Measurements from ENCODE around the gene NOTCH4.

Gene NOTCH4

GRCh38 chr6:32184084-32184640 lies 39.7 kb downstream of the NOTCH4 start, which contains the start of gene AGER:
Gene AGER, minus strand, starts transcription at chr6:32184253. Its CDS starts 31 bp downstream, at chr6:32184222.
- Histone ChIP-seq H3K36me3 (ENCODE audit: control insufficient read depth, insufficient read depth, low read length) (no peaks in the 10 kb centered on the region), H3K9me3 (ENCODE audit: control insufficient read depth, low read length) (no peaks in the 10 kb centered on the region), H3K4me1 (peaks cover 2% of the 10 kb centered on the region), H2AFZ (no peak within 1 kb of the TSS), H3K79me2 (no peaks in the 10 kb centered on the region), H3K9ac (no peak within 1 kb of the TSS), H3K4me3 (ENCODE audit: low read depth, low read length) (no peak within 1 kb of the TSS), H3K27me3 (ENCODE audit: control insufficient read depth, insufficient read depth, low read length) (no peaks in the 10 kb centered on the region), H3K4me2 (ENCODE audit: low read length) (no peak within 1 kb of the TSS), H3K27ac (peak within 1 kb of the TSS; percentile 52)
- TF ChIP-seq, protein P1, sequence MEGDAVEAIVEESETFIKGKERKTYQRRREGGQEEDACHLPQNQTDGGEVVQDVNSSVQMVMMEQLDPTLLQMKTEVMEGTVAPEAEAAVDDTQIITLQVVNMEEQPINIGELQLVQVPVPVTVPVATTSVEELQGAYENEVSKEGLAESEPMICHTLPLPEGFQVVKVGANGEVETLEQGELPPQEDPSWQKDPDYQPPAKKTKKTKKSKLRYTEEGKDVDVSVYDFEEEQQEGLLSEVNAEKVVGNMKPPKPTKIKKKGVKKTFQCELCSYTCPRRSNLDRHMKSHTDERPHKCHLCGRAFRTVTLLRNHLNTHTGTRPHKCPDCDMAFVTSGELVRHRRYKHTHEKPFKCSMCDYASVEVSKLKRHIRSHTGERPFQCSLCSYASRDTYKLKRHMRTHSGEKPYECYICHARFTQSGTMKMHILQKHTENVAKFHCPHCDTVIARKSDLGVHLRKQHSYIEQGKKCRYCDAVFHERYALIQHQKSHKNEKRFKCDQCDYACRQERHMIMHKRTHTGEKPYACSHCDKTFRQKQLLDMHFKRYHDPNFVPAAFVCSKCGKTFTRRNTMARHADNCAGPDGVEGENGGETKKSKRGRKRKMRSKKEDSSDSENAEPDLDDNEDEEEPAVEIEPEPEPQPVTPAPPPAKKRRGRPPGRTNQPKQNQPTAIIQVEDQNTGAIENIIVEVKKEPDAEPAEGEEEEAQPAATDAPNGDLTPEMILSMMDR (IDR thresholded peaks at IDR 0.05): no peak

GRCh38 chr6:32183483-32184083 lies 40.3 kb downstream of the NOTCH4 start:
- Histone ChIP-seq H3K27ac (peak overlapping the region; percentile 30), H3K4me1 (no peaks in the 10 kb centered on the region), H3K36me3 (ENCODE audit: control insufficient read depth, insufficient read depth, low read length) (no peaks in the 10 kb centered on the region)

DNA sequence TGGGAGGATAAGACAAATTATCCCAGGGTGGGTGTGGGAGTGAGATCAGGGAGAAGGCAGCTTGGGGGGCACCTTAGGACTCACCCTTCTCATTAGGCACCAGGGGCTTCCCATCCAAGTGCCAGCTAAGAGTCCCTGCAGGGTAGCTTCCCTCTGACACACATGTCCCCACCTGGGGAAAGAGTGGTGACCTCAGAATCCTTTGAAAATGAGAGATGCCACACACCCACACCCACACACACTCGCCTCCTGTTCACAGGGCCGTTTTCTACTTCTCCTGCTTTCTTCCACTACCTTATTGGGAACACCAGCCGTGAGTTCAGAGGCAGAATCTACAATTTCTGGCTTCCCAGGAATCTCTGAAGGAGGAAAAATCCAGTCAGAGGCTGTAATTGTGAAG lies 40.8 kb downstream of the NOTCH4 start:
- Histone ChIP-seq H3K4me1 (no peaks in the 10 kb centered on the region), H3K4me3 (ENCODE audit: low read depth, low read length) (no peak overlapping the region)

More at GRCh38 chr6:32183483-32184083, 40.3 kb downstream of the NOTCH4 start:
- Histone ChIP-seq H3K4me3 (ENCODE audit: low read depth, low read length) (no peak overlapping the region), H3K9me3 (ENCODE audit: control insufficient read depth, low read length) (no peaks in the 10 kb centered on the region), H3K9ac (no peak overlapping the region), H3K4me2 (ENCODE audit: low read length) (no peak overlapping the region), H3K27me3 (ENCODE audit: control insufficient read depth, insufficient read depth, low read length) (no peaks in the 10 kb centered on the region), H2AFZ (no peak overlapping the region), H3K79me2 (peaks cover 2% of the 10 kb centered on the region)
- TF ChIP-seq, protein P1 (IDR thresholded peaks at IDR 0.05): no peak

DNA sequence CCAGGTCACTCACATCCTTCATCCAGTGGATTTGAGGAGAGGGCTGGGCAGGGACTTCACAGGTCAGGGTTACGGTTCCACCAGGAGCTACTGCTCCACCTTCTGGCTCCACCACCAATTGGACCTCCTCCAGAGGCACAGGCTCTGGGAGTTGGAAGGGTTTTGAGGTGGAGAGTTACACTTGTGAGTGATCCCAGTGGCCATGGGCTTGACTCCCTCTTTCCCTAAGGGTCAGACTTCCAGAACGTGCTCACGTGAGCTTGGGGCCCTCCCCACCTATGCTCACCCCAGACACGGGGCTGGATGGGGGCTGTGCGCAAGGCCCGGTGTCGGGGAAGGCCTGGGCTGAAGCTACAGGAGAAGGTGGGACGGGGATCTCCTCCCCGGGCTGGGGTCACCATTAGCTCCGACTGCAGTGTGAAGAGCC lies 41.3 kb downstream of the NOTCH4 start:
- no peaks in the 10 kb centered on the region for H3K36me3 ChIP-seq (ENCODE audit: control insufficient read depth, insufficient read depth, low read length)
- TF ChIP-seq, protein P1 (IDR thresholded peaks at IDR 0.05): no peak
- H3K27ac ChIP-seq: no peak overlapping the region
- H3K27me3 ChIP-seq (ENCODE audit: control insufficient read depth, insufficient read depth, low read length): no peaks in the 10 kb centered on the region
- H3K79me2 ChIP-seq: peaks cover 3% of the 10 kb centered on the region
- H3K4me3 ChIP-seq (ENCODE audit: low read depth, low read length): no peak overlapping the region
- no peak overlapping the region for H3K9ac ChIP-seq
- H3K4me1 ChIP-seq: no peaks in the 10 kb centered on the region
- H3K9me3 ChIP-seq (ENCODE audit: control insufficient read depth, low read length): no peaks in the 10 kb centered on the region
- H3K4me2 ChIP-seq (ENCODE audit: low read length): no peak overlapping the region
- H2AFZ ChIP-seq: no peak overlapping the region

More for the DNA sequence above, 40.8 kb downstream of the NOTCH4 start:
- Histone ChIP-seq H3K4me2 (ENCODE audit: low read length) (no peak overlapping the region), H3K27me3 (ENCODE audit: control insufficient read depth, insufficient read depth, low read length) (no peaks in the 10 kb centered on the region), H3K79me2 (peaks cover 3% of the 10 kb centered on the region), H3K9ac (no peak overlapping the region), H2AFZ (no peak overlapping the region), H3K27ac (peak overlapping the region; percentile 30), H3K9me3 (ENCODE audit: control insufficient read depth, low read length) (no peaks in the 10 kb centered on the region), H3K36me3 (ENCODE audit: control insufficient read depth, insufficient read depth, low read length) (no peaks in the 10 kb centered on the region)
- TF ChIP-seq, protein P1 (IDR thresholded peaks at IDR 0.05): no peak
